ENCODE measurements around the gene PPIC. TPM values are rescaled to one million over a fixed set of nuclear protein-coding genes. Genes with fewer than 3 reads are reported as not detected.

PPIC gene
- 10.8 and 11.9 TPM in 2 replicates for total RNA-seq (2021)
- long read RNA-seq, transcript PPIC-201 (5 exons, 1,380 nt), result major isoform, 99 of 100 reads
- long read RNA-seq, partial matches to known transcripts, result 0 of 100 reads
- long read RNA-seq, other reads (novel, unspliced or antisense), result 1 of 100 reads

GRCh38 chr5:123036391-123037103 is at the start of gene PPIC:
Gene PPIC, minus strand, starts transcription at chr5:123036725. Its CDS starts 100 bp downstream, at chr5:123036625.
- no peak within 1 kb of the TSS for H3K27ac Mint-ChIP-seq

More at GRCh38 chr5:123036391-123037103, at the start of gene PPIC:
- Histone ChIP-seq H3K4me1 (ENCODE audit: insufficient read depth, low read length) (no peaks in the 10 kb centered on the region), H4K8ac (replicated peaks; ENCODE audit: insufficient read length, low read depth, low read length) (no peak within 1 kb of the TSS), H3K4me2 (ENCODE audit: insufficient read depth, insufficient read length, low read length) (peak within 1 kb of the TSS; percentile 74), H2BK20ac (ENCODE audit: low read depth, low read length, poor library complexity, severe bottlenecking) (no peak within 1 kb of the TSS), H3K79me1 (ENCODE audit: insufficient read depth, low read depth, low read length, poor library complexity, severe bottlenecking) (no peaks in the 10 kb centered on the region), H3K18ac (ENCODE audit: insufficient read length, low read depth, low read length) (no peak within 1 kb of the TSS), H2AK5ac (ENCODE audit: insufficient read length, low read length) (no peak within 1 kb of the TSS), H3K79me2 (ENCODE audit: insufficient read depth, low read length) (no peaks in the 10 kb centered on the region), H2BK15ac (ENCODE audit: low read depth, low read length) (no peak within 1 kb of the TSS), H3K27ac (ENCODE audit: insufficient read length, low read depth, low read length) (no peak within 1 kb of the TSS), H3K56ac (ENCODE audit: insufficient read length, low read depth, low read length) (no peak within 1 kb of the TSS), H3K4ac (ENCODE audit: low read depth, low read length) (no peak within 1 kb of the TSS), H2AFZ (ENCODE audit: low read length) (peak within 1 kb of the TSS; percentile 32), H4K20me1 (ENCODE audit: control insufficient read depth, insufficient read depth, insufficient read length) (no peaks in the 10 kb centered on the region), H3T11ph (ENCODE audit: low read length) (no peak within 1 kb of the TSS), H3K9ac (ENCODE audit: extremely low read depth, insufficient read length, low read length) (peak within 1 kb of the TSS; percentile 12), H3K14ac (ENCODE audit: insufficient read depth, low read length) (no peak within 1 kb of the TSS), H2BK120ac (ENCODE audit: low read depth, low read length, poor library complexity, severe bottlenecking) (no peak within 1 kb of the TSS), H3K27me3 (ENCODE audit: insufficient read depth, low read length) (no peaks in the 10 kb centered on the region; the same call in 1 of the 2 replicates), H2BK5ac (ENCODE audit: insufficient read length, low read length) (no peak within 1 kb of the TSS), H4K91ac (ENCODE audit: insufficient read length, low read depth, low read length) (no peak within 1 kb of the TSS), H2BK12ac (ENCODE audit: insufficient read length, low read depth, low read length) (no peak within 1 kb of the TSS), H3K23me2 (ENCODE audit: insufficient read length, low read depth, low read length, poor library complexity, severe bottlenecking) (peaks cover 14% of the 10 kb centered on the region), H4K5ac (ENCODE audit: insufficient read length, low read depth, low read length) (no peak within 1 kb of the TSS), H3K9me3 (ENCODE audit: control insufficient read depth, low read depth, low read length) (no peaks in the 10 kb centered on the region), H3K23ac (ENCODE audit: insufficient read length, low read depth, low read length) (no peak within 1 kb of the TSS)
- peak; percentile 86 for DNase-seq
- no peak for TF ChIP-seq CTCF (conservative IDR thresholded peaks at IDR 0.05)
- Mint-ChIP-seq H3K4me1 (peaks cover 18 to 20% of the 10 kb centered on the region in 2 experiments), H3K4me3 (peak within 1 kb of the TSS; percentile 82 to 90), H3K27me3 (ENCODE audit: low read depth) (peaks cover 51% of the 10 kb centered on the region), H3K9me3 (no peaks in the 10 kb centered on the region), H3K36me3 (ENCODE audit: insufficient read depth in 1 of 3, low read depth in 3 of 3) (no peaks in the 10 kb centered on the region)
- no CpG with 5 or more reads among the region's 84 CpGs for WGBS (ENCODE audit: extremely low coverage, insufficient read length, low lambda C conversion rate)
